CD4-positive, alpha-beta T cell (primary cell): ENCODE data around the gene TNRC6A. TPM values are rescaled to one million over a fixed set of nuclear protein-coding genes. Genes with fewer than 3 reads are reported as not detected.

ENCODE experiments used
- ATAC-seq: fragments of 200-7000 bp; cut with Tn5 transposase; one replicate; pipeline ENCODE4 v1.10.0; 2022; ENCODE audit warnings: mild to moderate bottlenecking; ENCODE audit not compliant: poor library complexity
- CTCF ChIA-PET: fragments of 350-600 bp; sonication (Branson Sonifier 250); formaldehyde crosslinking; loops from one replicate; lab custom pipeline; 2021; ENCODE audit warnings: antibody characterized with exemption, inconsistent platforms; lab: Charles Lee
- POLR2A ChIA-PET: fragments of 350-600 bp; sonication (Branson Sonifier 250); formaldehyde crosslinking; loops from one replicate; lab custom pipeline; 2021; ENCODE audit warnings: antibody characterized with exemption, inconsistent platforms; lab: Charles Lee
- DNase-seq, 14 experiments: peaks; one replicate each; pipeline ENCODE4 v3.0.0-alpha.2; 2013 to 2020; ENCODE audit warnings: mixed read lengths in 2 of 14
- H3K27ac ChIP-seq, 2 donors: one replicate each; pipeline versions ENCODE4 v1.5.1 to v1.7.0; 2013; ENCODE audit warnings: low read length in 2 of 2, low read depth in 1 of 2, mild to moderate bottlenecking in 1 of 2
- H3K27me3 ChIP-seq, 2 experiments: 1 replicate in 1 of 2; 2 replicates in 1 of 2; pipeline versions ENCODE4 v1.6.1 to v1.7.0; 2013; ENCODE audit warnings: low read length in 2 of 2, control low read depth in 1 of 2, mild to moderate bottlenecking in 1 of 2, moderate library complexity in 1 of 2; ENCODE audit not compliant: insufficient read depth in 2 of 2, control insufficient read depth in 1 of 2
- H3K36me3 ChIP-seq: one replicate; pipeline ENCODE4 v1.6.1; 2013; ENCODE audit warnings: low read length, control low read depth; ENCODE audit not compliant: insufficient read depth
- H3K4me1 ChIP-seq: one replicate; pipeline ENCODE4 v1.6.1; 2013; ENCODE audit warnings: low read length, control low read depth; ENCODE audit not compliant: insufficient read depth
- H3K4me3 ChIP-seq: one replicate; pipeline ENCODE4 v1.5.1; 2013; ENCODE audit warnings: mild to moderate bottlenecking, low read length, moderate library complexity
- H3K9me3 ChIP-seq, 2 experiments: 1 replicate in 1 of 2; 2 replicates in 1 of 2; pipeline versions ENCODE4 v1.6.1 to v1.7.0; 2013; ENCODE audit warnings: low read length in 2 of 2, mild to moderate bottlenecking in 2 of 2, control low read depth in 1 of 2, moderate library complexity in 1 of 2; ENCODE audit not compliant: control insufficient read depth in 1 of 2, insufficient read depth in 1 of 2
- H3K27ac Mint-ChIP-seq: one replicate; pipeline ENCODE4 v1.8.0; 2020; ENCODE audit warnings: mixed read lengths
- H3K27me3 Mint-ChIP-seq: one replicate; pipeline ENCODE4 v1.8.0; 2021; ENCODE audit warnings: mixed read lengths
- H3K36me3 Mint-ChIP-seq: one replicate; pipeline ENCODE4 v1.8.0; 2021; ENCODE audit warnings: low read depth, mixed read lengths
- H3K4me1 Mint-ChIP-seq: one replicate; pipeline ENCODE4 v1.8.0; 2021; ENCODE audit warnings: low read depth, mixed read lengths
- H3K4me3 Mint-ChIP-seq: one replicate; pipeline ENCODE4 v1.8.0; 2020; ENCODE audit warnings: mild to moderate bottlenecking, mixed read lengths
- H3K9me3 Mint-ChIP-seq: one replicate; pipeline ENCODE4 v1.8.0; 2020; ENCODE audit warnings: mixed read lengths
- intact Hi-C, 2 experiments: fragments of 100-400 bp; cut with DNase I in 1 of 2; cut with micrococcal nuclease in 1 of 2; formaldehyde crosslinking; loops; one replicate each; pipeline versions ENCODE4 v1.15.1 to v1.9.0; 2023 to 2025; cut with DNase I, micrococcal nuclease
- total RNA-seq, 174 experiments: library from RNA in 2 of 174; stranded (reverse) in 2 of 174; gene quantifications; one replicate each; pipeline ENCODE4 v1.2.3 and lab custom pipeline; 2021 to 2026
- TF ChIP-seq, protein P1 (sequence below): fragments of 200-600 bp; IDR thresholded peaks from one replicate; pipeline ENCODE4 v1.8.0; 2022; ENCODE audit warnings: antibody characterized with exemption, mild to moderate bottlenecking

The TNRC6A gene
- total RNA-seq, 2 experiments from 2014 or later: 70.4 to 74.6 TPM

DNA sequence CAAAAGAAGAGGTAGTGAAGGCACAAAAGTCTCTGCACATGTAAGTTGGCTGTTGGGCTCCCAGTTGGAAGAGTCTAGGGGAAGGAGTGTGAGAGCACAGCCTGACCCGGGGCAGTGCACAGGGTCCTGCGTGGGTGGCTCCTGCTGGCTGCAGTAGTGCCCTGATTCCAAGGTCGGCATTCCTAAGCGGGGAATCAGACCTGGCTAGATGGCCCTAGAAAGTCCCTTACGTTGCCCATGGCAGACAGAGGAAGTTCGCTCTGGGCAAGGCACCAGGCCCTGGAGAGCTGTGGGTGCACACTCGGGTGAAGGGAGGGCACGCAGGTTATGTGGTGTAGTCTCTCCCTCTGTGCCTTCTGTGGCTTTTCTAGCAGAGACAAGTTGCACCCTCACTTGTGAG is 93.5 kb downstream of the TNRC6A start:
- no peaks in the 10 kb centered on the region for H3K27me3 Mint-ChIP-seq
- H3K36me3 Mint-ChIP-seq: peaks cover 94% of the 10 kb centered on the region
- no peaks in the 10 kb centered on the region for H3K4me1 Mint-ChIP-seq
- no peak for ATAC-seq
- H3K27ac Mint-ChIP-seq: no peak overlapping the region
- Histone ChIP-seq H3K9me3 (no peaks in the 10 kb centered on the region), H3K4me1 (no peaks in the 10 kb centered on the region), H3K27me3 (no peaks in the 10 kb centered on the region), H3K27ac (no peak overlapping the region), H3K36me3 (peaks cover 75% of the 10 kb centered on the region), H3K4me3 (no peak overlapping the region)
- DNase-seq: no peak
- H3K9me3 Mint-ChIP-seq: no peaks in the 10 kb centered on the region
- CTCF ChIA-PET: no interaction called here
- intact Hi-C loops: no loop called here
- POLR2A ChIA-PET: no interaction called here
- H3K4me3 Mint-ChIP-seq: no peak overlapping the region
- TF ChIP-seq, protein P1, sequence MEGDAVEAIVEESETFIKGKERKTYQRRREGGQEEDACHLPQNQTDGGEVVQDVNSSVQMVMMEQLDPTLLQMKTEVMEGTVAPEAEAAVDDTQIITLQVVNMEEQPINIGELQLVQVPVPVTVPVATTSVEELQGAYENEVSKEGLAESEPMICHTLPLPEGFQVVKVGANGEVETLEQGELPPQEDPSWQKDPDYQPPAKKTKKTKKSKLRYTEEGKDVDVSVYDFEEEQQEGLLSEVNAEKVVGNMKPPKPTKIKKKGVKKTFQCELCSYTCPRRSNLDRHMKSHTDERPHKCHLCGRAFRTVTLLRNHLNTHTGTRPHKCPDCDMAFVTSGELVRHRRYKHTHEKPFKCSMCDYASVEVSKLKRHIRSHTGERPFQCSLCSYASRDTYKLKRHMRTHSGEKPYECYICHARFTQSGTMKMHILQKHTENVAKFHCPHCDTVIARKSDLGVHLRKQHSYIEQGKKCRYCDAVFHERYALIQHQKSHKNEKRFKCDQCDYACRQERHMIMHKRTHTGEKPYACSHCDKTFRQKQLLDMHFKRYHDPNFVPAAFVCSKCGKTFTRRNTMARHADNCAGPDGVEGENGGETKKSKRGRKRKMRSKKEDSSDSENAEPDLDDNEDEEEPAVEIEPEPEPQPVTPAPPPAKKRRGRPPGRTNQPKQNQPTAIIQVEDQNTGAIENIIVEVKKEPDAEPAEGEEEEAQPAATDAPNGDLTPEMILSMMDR: no peak

DNA sequence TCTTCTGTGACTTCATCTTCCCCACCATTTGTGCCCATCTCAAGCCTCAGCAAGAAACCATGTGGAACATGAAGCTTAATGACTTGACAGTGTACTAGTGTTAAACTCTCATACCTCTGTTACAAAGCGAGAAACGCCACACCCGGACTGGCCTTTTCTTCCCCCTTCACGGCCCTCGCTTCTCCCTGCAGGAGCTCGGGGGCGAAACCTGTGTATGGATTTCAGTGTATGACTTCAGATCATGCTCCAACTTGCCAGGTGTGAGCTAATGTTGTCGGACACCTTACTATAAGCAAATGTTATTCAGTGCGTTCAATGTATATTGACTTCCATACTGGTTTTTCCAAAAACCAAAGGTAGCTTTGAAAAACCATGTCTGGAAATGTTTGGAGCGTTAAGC is 96.2 kb downstream of the TNRC6A start:
- no peak overlapping the region for H3K4me3 Mint-ChIP-seq
- no peak for DNase-seq
- POLR2A ChIA-PET: no interaction called here
- no peak overlapping the region for H3K27ac Mint-ChIP-seq
- no peaks in the 10 kb centered on the region for H3K27me3 ChIP-seq
- no peaks in the 10 kb centered on the region for H3K4me1 ChIP-seq
- H3K9me3 Mint-ChIP-seq: no peaks in the 10 kb centered on the region
- CTCF ChIA-PET: interaction anchor here (0.6 kb wide), 1 partner anchor 33 kb away, joined by 3 read pairs; no protein-coding TSS in a partner anchor
- ATAC-seq: no peak
- no peaks in the 10 kb centered on the region for H3K9me3 ChIP-seq
- intact Hi-C loops: no loop called here
- H3K27ac ChIP-seq: no peak overlapping the region
- no peaks in the 10 kb centered on the region for H3K4me1 Mint-ChIP-seq
- peaks cover 56% of the 10 kb centered on the region for H3K36me3 ChIP-seq
- TF ChIP-seq, protein P1: no peak
- no peaks in the 10 kb centered on the region for H3K27me3 Mint-ChIP-seq
- H3K36me3 Mint-ChIP-seq: peaks cover 67% of the 10 kb centered on the region
- no peak overlapping the region for H3K4me3 ChIP-seq

DNA sequence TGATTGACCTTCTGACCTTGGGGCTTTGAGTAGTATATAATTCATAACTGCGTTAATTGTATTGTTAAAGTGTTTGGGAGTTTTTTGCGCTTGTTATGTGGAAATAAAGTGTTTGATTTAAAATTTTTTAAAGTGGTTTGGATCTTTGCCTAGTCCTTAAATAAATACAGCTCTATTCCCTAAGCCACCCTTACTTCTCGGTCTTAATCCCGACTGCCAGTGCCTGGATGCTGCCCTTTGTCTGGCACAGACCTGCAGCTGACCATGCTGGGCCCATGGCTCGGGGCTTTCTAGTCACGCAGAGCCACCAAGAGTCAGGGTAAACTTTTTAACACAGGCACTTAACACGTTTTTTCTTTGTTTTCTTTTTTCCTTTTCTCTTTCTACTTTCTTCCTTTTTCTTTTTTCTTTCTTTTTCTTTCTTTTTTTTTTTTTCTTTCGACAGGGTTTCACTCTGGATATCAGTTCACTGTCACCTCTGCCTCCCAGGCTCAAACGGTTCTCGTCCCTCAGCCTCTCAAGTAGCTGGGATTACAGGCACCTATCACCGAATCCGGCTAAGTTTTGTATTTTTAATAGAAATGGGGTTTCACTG is 96.7 kb downstream of the TNRC6A start:
- H3K4me3 ChIP-seq: no peak overlapping the region
- intact Hi-C loops: no loop called here
- peaks cover 51% of the 10 kb centered on the region for H3K36me3 ChIP-seq
- no peaks in the 10 kb centered on the region for H3K4me1 ChIP-seq
- DNase-seq (no peak), ATAC-seq (no peak)
- TF ChIP-seq, protein P1: no peak
- H3K27ac Mint-ChIP-seq: no peak overlapping the region
- no peaks in the 10 kb centered on the region for H3K9me3 ChIP-seq
- H3K9me3 Mint-ChIP-seq: no peaks in the 10 kb centered on the region
- ChIA-PET POLR2A (no interaction called here), CTCF (interaction anchor here (0.5 kb wide), 1 partner anchor 297 kb away, joined by 4 read pairs; no protein-coding TSS in a partner anchor)
- H3K27me3 ChIP-seq: no peaks in the 10 kb centered on the region
- no peaks in the 10 kb centered on the region for H3K4me1 Mint-ChIP-seq
- no peak overlapping the region for H3K27ac ChIP-seq
- H3K27me3 Mint-ChIP-seq: no peaks in the 10 kb centered on the region
- peaks cover 62% of the 10 kb centered on the region for H3K36me3 Mint-ChIP-seq
- no peak overlapping the region for H3K4me3 Mint-ChIP-seq
